ENCODE results near the gene AFP. TPM values are rescaled to one million over a fixed set of nuclear protein-coding genes. Genes with fewer than 3 reads are reported as not detected.
"Not testable (repeated sequence)": the region's sequence is repeated elsewhere in the genome, so short reads cannot be mapped to it uniquely, and the experiment has no call there.

The AFP gene
- total RNA-seq (2012; rRNA removed): 1.0 and 2.6 TPM in 2 replicates

DNA sequence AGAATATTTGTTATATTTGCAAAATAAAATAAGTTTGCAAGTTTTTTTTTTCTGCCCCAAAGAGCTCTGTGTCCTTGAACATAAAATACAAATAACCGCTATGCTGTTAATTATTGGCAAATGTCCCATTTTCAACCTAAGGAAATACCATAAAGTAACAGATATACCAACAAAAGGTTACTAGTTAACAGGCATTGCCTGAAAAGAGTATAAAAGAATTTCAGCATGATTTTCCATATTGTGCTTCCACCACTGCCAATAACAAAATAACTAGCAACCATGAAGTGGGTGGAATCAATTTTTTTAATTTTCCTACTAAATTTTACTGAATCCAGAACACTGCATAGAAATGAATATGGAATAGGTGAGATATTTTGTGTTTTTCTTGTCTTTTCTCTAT, at the start of gene AFP:
Gene AFP (plus strand): TSS at position 238 of the 400 bp plus-strand sequence. CDS start 42 bp downstream, at position 280.
- Histone ChIP-seq H3K4me3 (ENCODE audit: low read length) (no peak within 1 kb of the TSS), H3K27me3 (ENCODE audit: control insufficient read depth, insufficient read depth, low read length) (no peaks in the 10 kb centered on the region), H3K4me1 (ENCODE audit: control insufficient read depth, insufficient read depth, low read length) (no peaks in the 10 kb centered on the region), H3K36me3 (ENCODE audit: insufficient read depth, low read length) (no peaks in the 10 kb centered on the region), H3K4me2 (ENCODE audit: low read length) (no peak within 1 kb of the TSS), H3K9ac (ENCODE audit: low read depth, low read length) (no peak within 1 kb of the TSS), H3K9me3 (replicated peaks; ENCODE audit: low read length) (no peaks in the 10 kb centered on the region)

DNA sequence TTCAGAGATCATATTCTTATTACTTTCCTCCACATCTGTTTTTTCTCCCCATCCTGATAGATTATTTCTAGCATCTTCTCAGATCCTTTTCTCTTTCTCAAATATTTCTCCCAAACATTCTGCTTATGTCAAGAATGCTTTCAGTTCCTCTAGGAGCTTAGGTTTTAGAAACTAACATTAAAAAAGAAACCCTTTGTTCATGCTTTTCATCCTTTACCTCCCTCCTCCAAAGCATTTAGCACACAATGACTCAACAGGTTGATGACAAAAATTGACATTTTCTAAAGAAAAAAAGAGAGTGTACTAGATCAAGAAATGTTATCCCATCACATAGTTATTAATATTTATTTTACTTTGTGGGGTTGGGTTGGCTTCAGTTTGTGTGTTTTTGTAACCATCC, 48.5 kb upstream of the AFP start:
- H3K4me2 ChIP-seq (ENCODE audit: low read length): no peak overlapping the region
- no peaks in the 10 kb centered on the region for H3K36me3 ChIP-seq (ENCODE audit: insufficient read depth, low read length)
- no peak overlapping the region for H3K9ac ChIP-seq (ENCODE audit: low read depth, low read length)
- no peak overlapping the region for H3K4me3 ChIP-seq (ENCODE audit: low read length)
- no peaks in the 10 kb centered on the region for H3K4me1 ChIP-seq (ENCODE audit: control insufficient read depth, insufficient read depth, low read length)
- H3K9me3 ChIP-seq (replicated peaks; ENCODE audit: low read length): no peaks in the 10 kb centered on the region
- no peaks in the 10 kb centered on the region for H3K27me3 ChIP-seq (ENCODE audit: control insufficient read depth, insufficient read depth, low read length)

DNA sequence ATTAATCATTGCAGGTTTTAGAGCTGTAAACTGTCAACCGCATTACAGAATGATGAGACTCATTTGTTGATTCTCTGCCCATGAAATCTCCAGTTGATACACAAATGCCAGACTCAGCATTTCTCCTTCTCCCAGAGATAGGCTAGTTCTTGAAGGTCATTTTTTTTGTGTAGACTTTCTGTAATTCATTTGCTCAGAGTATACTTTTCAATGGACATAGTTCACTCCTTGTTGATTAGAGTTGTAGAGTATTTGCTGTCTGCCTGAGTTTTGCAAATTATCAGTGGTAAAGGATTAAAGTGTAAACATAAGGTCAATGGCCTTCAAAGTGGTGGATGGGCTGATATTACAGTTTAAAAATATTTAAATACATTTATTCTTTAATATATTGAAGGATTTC, 47.1 kb upstream of the AFP start:
- Histone ChIP-seq H3K9ac (ENCODE audit: low read depth, low read length) (no peak overlapping the region), H3K9me3 (replicated peaks; ENCODE audit: low read length) (no peaks in the 10 kb centered on the region), H3K27me3 (ENCODE audit: control insufficient read depth, insufficient read depth, low read length) (no peaks in the 10 kb centered on the region), H3K4me1 (ENCODE audit: control insufficient read depth, insufficient read depth, low read length) (no peaks in the 10 kb centered on the region), H3K4me2 (ENCODE audit: low read length) (no peak overlapping the region), H3K4me3 (ENCODE audit: low read length) (no peak overlapping the region), H3K36me3 (ENCODE audit: insufficient read depth, low read length) (no peaks in the 10 kb centered on the region)

DNA sequence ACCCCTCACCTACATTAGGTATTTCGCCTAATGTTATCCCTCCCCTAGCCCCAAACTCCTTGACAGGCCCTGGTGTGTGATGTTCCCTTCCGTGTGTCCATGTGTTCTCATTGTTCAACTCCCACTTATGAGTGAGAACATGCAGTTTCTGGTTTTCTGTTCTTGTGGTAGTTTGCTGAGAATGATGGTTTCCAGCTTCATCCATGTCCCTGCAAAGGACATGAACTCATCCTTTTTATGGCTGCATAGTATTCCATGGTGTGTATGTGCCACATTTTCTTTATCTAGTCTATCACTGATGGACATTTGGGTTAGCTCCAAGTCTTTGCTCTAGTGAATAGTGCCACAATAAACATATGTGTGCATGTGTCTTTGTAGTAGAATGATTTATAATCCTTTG, 46.4 kb upstream of the AFP start:
- not testable (repeated sequence) for H3K9ac ChIP-seq (ENCODE audit: low read depth, low read length); H3K27me3 ChIP-seq (ENCODE audit: control insufficient read depth, insufficient read depth, low read length)

DNA sequence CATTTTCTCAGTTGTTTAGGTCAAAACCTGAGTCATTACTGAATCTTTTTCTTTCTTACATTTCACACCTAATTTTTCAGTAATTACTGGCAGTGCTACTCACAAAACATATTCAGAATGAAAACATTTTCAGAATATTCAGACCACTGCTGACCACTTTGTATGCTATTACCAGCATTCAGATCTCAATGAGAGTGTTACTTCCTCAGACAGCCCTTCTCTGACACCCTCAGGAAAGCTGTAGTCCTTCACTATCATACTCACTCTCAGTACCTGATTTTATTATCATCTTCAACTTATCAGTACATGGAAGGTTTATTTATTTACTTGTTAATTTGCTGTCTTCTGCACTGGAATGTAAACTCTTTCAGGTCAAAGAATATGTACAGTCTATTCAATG, 44.2 kb upstream of the AFP start:
- Histone ChIP-seq H3K4me1 (ENCODE audit: control insufficient read depth, insufficient read depth, low read length) (no peaks in the 10 kb centered on the region), H3K4me3 (ENCODE audit: low read length) (no peak overlapping the region), H3K4me2 (ENCODE audit: low read length) (no peak overlapping the region), H3K27me3 (ENCODE audit: control insufficient read depth, insufficient read depth, low read length) (no peaks in the 10 kb centered on the region), H3K9me3 (replicated peaks; ENCODE audit: low read length) (no peaks in the 10 kb centered on the region), H3K9ac (ENCODE audit: low read depth, low read length) (no peak overlapping the region), H3K36me3 (ENCODE audit: insufficient read depth, low read length) (no peaks in the 10 kb centered on the region)

More for the DNA sequence above, 46.4 kb upstream of the AFP start:
- not testable (repeated sequence) for H3K4me3 ChIP-seq (ENCODE audit: low read length); H3K4me1 ChIP-seq (ENCODE audit: control insufficient read depth, insufficient read depth, low read length); H3K4me2 ChIP-seq (ENCODE audit: low read length); H3K9me3 ChIP-seq (replicated peaks; ENCODE audit: low read length); H3K36me3 ChIP-seq (ENCODE audit: insufficient read depth, low read length)

DNA sequence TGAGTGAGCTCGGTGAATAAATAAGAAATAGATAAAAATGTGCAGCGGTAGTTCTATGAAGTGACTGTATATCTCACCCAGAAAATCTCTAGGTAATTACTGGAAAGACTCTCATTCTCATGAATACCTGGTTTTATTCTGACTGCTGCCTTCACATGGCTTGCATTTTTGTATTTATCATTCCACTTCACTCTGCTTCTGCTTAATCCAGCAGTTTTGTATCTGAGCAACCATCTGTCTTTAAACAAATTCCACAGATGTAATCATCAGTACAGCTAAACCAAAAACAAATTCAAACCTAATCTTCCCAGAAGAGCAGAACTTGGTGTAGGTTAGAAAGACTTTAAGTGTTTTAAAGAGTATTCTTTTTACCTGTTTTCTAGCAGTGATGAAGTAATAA, 43.1 kb upstream of the AFP start:
- Histone ChIP-seq H3K27me3 (ENCODE audit: control insufficient read depth, insufficient read depth, low read length) (no peaks in the 10 kb centered on the region), H3K36me3 (ENCODE audit: insufficient read depth, low read length) (no peaks in the 10 kb centered on the region), H3K4me2 (ENCODE audit: low read length) (no peak overlapping the region), H3K9me3 (replicated peaks; ENCODE audit: low read length) (no peaks in the 10 kb centered on the region), H3K4me3 (ENCODE audit: low read length) (no peak overlapping the region), H3K9ac (ENCODE audit: low read depth, low read length) (no peak overlapping the region), H3K4me1 (ENCODE audit: control insufficient read depth, insufficient read depth, low read length) (no peaks in the 10 kb centered on the region)

DNA sequence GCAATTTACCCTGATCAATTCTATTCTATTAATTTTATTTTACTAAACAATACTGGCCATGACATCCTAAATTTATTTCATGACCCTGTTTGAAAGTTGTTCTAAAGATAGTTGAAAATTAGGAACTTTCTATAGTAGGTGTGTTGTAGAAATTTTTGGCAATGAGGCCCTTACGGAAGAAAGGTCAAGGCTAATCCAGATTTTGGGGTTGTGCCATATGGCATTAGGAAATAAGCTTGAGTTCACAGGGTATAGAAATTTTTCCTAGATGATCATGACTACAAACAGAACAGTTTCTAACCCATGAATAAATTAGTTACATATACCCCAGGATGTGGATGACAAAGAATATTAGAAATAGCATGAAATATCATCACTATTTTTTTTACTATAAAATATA, 39.7 kb upstream of the AFP start:
- no peaks in the 10 kb centered on the region for H3K36me3 ChIP-seq (ENCODE audit: insufficient read depth, low read length)
- no peaks in the 10 kb centered on the region for H3K4me1 ChIP-seq (ENCODE audit: control insufficient read depth, insufficient read depth, low read length)
- H3K9me3 ChIP-seq (replicated peaks; ENCODE audit: low read length): no peaks in the 10 kb centered on the region
- no peak overlapping the region for H3K9ac ChIP-seq (ENCODE audit: low read depth, low read length)
- H3K27me3 ChIP-seq (ENCODE audit: control insufficient read depth, insufficient read depth, low read length): no peaks in the 10 kb centered on the region
- no peak overlapping the region for H3K4me3 ChIP-seq (ENCODE audit: low read length)
- no peak overlapping the region for H3K4me2 ChIP-seq (ENCODE audit: low read length)

DNA sequence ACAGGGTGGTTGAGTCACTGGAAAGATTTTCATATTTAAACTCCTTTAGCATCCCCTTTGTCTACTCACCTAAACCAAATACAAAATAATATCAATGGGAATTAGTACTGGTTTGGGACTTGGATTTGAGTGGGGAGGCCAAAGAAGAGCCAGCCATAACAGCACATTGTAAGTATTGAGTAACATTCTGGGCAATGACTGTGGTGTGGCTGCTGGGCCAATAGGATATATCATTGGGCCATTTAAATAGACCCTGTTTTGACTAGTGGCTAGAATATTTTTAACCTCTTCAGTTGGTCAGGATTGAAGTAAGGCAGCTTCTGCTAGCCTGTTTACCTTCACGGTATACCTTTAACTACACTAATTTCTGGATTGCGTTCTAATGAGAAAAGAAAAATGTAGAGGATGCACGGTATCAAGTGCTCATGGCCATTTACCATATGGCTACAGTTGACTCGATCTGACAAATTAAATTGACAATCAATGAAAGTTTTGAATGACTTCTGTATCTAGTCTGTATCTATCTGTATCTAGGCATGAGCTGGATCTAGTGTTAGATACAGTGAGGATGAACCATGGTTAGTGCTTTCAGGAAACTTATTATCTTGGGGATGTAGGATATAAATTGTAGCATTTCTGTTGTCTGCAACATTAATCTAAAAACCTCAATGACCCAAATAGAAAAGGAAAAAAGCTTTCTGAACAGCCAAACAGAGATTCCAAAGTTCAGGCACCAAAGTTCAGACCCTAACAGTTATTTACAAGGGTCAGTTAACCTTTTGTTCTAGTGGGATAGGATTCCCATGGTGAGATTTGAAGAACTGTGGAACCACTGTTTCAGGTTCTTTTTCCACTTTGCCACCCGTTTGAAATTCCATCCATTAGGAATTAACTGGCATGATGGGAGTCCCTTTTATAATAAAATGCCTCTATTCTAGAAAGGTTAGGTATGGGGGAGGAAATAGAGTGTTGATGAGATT, 38.7 kb upstream of the AFP start:
- Histone ChIP-seq H3K36me3 (ENCODE audit: insufficient read depth, low read length) (no peaks in the 10 kb centered on the region), H3K9ac (ENCODE audit: low read depth, low read length) (no peak overlapping the region), H3K4me2 (ENCODE audit: low read length) (no peak overlapping the region), H3K4me3 (ENCODE audit: low read length) (no peak overlapping the region), H3K4me1 (ENCODE audit: control insufficient read depth, insufficient read depth, low read length) (no peaks in the 10 kb centered on the region), H3K9me3 (replicated peaks; ENCODE audit: low read length) (no peaks in the 10 kb centered on the region), H3K27me3 (ENCODE audit: control insufficient read depth, insufficient read depth, low read length) (no peaks in the 10 kb centered on the region)

DNA sequence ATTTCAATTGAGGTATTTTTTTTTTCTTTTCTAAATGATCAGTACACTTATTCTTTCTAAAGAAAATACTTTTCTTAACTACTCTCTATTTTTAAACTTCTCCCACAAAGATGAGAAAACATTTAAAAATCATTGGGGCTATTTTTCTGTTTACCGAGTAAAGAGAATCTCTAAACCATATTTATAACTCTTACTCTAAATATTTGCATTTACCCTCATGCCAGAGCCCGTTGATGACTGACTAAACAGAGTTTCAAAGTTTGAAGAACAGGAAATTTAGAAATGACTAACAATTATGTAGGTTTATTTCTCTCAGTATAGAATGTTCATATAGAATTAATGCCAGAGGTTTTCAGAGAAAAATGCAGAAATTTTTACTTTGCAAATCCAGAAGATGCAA, 34.6 kb upstream of the AFP start:
- H3K9ac ChIP-seq (ENCODE audit: low read depth, low read length): no peak overlapping the region

DNA sequence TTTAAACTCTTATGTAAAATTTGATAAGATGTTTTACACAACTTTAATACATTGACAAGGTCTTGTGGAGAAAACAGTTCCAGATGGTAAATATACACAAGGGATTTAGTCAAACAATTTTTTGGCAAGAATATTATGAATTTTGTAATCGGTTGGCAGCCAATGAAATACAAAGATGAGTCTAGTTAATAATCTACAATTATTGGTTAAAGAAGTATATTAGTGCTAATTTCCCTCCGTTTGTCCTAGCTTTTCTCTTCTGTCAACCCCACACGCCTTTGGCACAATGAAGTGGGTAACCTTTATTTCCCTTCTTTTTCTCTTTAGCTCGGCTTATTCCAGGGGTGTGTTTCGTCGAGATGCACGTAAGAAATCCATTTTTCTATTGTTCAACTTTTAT, 32.0 kb upstream of the AFP start, which contains the start of gene ALB:
Gene ALB (plus strand): TSS at position 246 of the 400 bp plus-strand sequence. CDS start 41 bp downstream, at position 287.
- Histone ChIP-seq H3K27me3 (ENCODE audit: control insufficient read depth, insufficient read depth, low read length) (no peaks in the 10 kb centered on the region), H3K9me3 (replicated peaks; ENCODE audit: low read length) (no peaks in the 10 kb centered on the region), H3K4me3 (ENCODE audit: low read length) (no peak within 1 kb of the TSS), H3K36me3 (ENCODE audit: insufficient read depth, low read length) (no peaks in the 10 kb centered on the region), H3K4me1 (ENCODE audit: control insufficient read depth, insufficient read depth, low read length) (no peaks in the 10 kb centered on the region), H3K4me2 (ENCODE audit: low read length) (no peak within 1 kb of the TSS), H3K9ac (ENCODE audit: low read depth, low read length) (no peak within 1 kb of the TSS)

More for the DNA sequence above, 34.6 kb upstream of the AFP start:
- Histone ChIP-seq H3K36me3 (ENCODE audit: insufficient read depth, low read length) (no peaks in the 10 kb centered on the region), H3K27me3 (ENCODE audit: control insufficient read depth, insufficient read depth, low read length) (no peaks in the 10 kb centered on the region), H3K4me1 (ENCODE audit: control insufficient read depth, insufficient read depth, low read length) (no peaks in the 10 kb centered on the region), H3K9me3 (replicated peaks; ENCODE audit: low read length) (no peaks in the 10 kb centered on the region), H3K4me3 (ENCODE audit: low read length) (no peak overlapping the region), H3K4me2 (ENCODE audit: low read length) (no peak overlapping the region)

DNA sequence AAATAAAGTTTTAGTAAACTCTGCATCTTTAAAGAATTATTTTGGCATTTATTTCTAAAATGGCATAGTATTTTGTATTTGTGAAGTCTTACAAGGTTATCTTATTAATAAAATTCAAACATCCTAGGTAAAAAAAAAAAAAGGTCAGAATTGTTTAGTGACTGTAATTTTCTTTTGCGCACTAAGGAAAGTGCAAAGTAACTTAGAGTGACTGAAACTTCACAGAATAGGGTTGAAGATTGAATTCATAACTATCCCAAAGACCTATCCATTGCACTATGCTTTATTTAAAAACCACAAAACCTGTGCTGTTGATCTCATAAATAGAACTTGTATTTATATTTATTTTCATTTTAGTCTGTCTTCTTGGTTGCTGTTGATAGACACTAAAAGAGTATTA, 31.6 kb upstream of the AFP start:
- Histone ChIP-seq H3K4me3 (ENCODE audit: low read length) (no peak overlapping the region), H3K9me3 (replicated peaks; ENCODE audit: low read length) (no peaks in the 10 kb centered on the region), H3K36me3 (ENCODE audit: insufficient read depth, low read length) (no peaks in the 10 kb centered on the region), H3K4me2 (ENCODE audit: low read length) (no peak overlapping the region), H3K9ac (ENCODE audit: low read depth, low read length) (no peak overlapping the region), H3K4me1 (ENCODE audit: control insufficient read depth, insufficient read depth, low read length) (no peaks in the 10 kb centered on the region), H3K27me3 (ENCODE audit: control insufficient read depth, insufficient read depth, low read length) (peaks cover 1% of the 10 kb centered on the region)

DNA sequence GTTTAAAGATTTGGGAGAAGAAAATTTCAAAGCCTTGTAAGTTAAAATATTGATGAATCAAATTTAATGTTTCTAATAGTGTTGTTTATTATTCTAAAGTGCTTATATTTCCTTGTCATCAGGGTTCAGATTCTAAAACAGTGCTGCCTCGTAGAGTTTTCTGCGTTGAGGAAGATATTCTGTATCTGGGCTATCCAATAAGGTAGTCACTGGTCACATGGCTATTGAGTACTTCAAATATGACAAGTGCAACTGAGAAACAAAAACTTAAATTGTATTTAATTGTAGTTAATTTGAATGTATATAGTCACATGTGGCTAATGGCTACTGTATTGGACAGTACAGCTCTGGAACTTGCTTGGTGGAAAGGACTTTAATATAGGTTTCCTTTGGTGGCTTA, 30.9 kb upstream of the AFP start:
- Histone ChIP-seq H3K4me1 (ENCODE audit: control insufficient read depth, insufficient read depth, low read length) (no peaks in the 10 kb centered on the region), H3K4me2 (ENCODE audit: low read length) (no peak overlapping the region), H3K9ac (ENCODE audit: low read depth, low read length) (no peak overlapping the region), H3K27me3 (ENCODE audit: control insufficient read depth, insufficient read depth, low read length) (peaks cover 3% of the 10 kb centered on the region), H3K4me3 (ENCODE audit: low read length) (no peak overlapping the region), H3K36me3 (ENCODE audit: insufficient read depth, low read length) (no peaks in the 10 kb centered on the region), H3K9me3 (replicated peaks; ENCODE audit: low read length) (no peaks in the 10 kb centered on the region)
